Measurements from ENCODE around the gene GPR89B.

The GPR89B gene

DNA sequence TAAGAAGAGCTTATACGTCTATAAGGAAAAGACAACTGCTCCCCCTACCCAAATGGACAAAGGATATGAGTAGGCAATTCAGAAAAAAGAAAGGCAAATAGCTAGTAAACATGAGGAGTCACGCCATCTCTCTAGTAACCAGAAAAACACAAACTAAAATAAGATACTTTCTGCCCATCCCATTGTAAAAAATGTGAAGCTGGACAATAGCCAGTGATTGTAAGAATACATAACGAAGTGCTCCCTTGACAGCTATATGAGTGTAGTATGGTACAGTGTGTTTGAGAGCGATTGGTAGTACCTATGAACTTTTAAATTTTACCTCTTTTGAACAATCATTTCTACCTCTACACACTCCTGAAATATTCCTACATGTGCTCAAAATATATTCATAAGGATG, 33.1 kb upstream of the GPR89B start:
- no peak for TF ChIP-seq BACH2 (CRISPR knock-in tag; IDR thresholded peaks at IDR 0.05; ENCODE audit: borderline replicate concordance)
- TF ChIP-seq, protein P1, sequence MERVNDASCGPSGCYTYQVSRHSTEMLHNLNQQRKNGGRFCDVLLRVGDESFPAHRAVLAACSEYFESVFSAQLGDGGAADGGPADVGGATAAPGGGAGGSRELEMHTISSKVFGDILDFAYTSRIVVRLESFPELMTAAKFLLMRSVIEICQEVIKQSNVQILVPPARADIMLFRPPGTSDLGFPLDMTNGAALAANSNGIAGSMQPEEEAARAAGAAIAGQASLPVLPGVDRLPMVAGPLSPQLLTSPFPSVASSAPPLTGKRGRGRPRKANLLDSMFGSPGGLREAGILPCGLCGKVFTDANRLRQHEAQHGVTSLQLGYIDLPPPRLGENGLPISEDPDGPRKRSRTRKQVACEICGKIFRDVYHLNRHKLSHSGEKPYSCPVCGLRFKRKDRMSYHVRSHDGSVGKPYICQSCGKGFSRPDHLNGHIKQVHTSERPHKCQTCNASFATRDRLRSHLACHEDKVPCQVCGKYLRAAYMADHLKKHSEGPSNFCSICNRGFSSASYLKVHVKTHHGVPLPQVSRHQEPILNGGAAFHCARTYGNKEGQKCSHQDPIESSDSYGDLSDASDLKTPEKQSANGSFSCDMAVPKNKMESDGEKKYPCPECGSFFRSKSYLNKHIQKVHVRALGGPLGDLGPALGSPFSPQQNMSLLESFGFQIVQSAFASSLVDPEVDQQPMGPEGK (CRISPR knock-in tag; IDR thresholded peaks at IDR 0.05; ENCODE audit: borderline replicate concordance) = no peak
- TF ChIP-seq, protein P2, sequence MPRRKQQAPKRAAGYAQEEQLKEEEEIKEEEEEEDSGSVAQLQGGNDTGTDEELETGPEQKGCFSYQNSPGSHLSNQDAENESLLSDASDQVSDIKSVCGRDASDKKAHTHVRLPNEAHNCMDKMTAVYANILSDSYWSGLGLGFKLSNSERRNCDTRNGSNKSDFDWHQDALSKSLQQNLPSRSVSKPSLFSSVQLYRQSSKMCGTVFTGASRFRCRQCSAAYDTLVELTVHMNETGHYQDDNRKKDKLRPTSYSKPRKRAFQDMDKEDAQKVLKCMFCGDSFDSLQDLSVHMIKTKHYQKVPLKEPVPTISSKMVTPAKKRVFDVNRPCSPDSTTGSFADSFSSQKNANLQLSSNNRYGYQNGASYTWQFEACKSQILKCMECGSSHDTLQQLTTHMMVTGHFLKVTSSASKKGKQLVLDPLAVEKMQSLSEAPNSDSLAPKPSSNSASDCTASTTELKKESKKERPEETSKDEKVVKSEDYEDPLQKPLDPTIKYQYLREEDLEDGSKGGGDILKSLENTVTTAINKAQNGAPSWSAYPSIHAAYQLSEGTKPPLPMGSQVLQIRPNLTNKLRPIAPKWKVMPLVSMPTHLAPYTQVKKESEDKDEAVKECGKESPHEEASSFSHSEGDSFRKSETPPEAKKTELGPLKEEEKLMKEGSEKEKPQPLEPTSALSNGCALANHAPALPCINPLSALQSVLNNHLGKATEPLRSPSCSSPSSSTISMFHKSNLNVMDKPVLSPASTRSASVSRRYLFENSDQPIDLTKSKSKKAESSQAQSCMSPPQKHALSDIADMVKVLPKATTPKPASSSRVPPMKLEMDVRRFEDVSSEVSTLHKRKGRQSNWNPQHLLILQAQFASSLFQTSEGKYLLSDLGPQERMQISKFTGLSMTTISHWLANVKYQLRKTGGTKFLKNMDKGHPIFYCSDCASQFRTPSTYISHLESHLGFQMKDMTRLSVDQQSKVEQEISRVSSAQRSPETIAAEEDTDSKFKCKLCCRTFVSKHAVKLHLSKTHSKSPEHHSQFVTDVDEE (CRISPR knock-in tag; IDR thresholded peaks at IDR 0.05) = no peak
- no peak for TF ChIP-seq ZNF8 (CRISPR knock-in tag; IDR thresholded peaks at IDR 0.05)
- no peak for TF ChIP-seq RARB (CRISPR knock-in tag; IDR thresholded peaks at IDR 0.05)
- TF ChIP-seq, protein P3, sequence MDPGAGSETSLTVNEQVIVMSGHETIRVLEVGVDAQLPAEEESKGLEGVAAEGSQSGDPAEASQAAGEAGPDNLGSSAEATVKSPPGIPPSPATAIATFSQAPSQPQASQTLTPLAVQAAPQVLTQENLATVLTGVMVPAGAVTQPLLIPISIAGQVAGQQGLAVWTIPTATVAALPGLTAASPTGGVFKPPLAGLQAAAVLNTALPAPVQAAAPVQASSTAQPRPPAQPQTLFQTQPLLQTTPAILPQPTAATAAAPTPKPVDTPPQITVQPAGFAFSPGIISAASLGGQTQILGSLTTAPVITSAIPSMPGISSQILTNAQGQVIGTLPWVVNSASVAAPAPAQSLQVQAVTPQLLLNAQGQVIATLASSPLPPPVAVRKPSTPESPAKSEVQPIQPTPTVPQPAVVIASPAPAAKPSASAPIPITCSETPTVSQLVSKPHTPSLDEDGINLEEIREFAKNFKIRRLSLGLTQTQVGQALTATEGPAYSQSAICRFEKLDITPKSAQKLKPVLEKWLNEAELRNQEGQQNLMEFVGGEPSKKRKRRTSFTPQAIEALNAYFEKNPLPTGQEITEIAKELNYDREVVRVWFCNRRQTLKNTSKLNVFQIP (CRISPR knock-in tag; IDR thresholded peaks at IDR 0.05; ENCODE audit: borderline replicate concordance, low read depth) = no peak
- no peak for TF ChIP-seq TOX (CRISPR knock-in tag; IDR thresholded peaks at IDR 0.05; ENCODE audit: borderline replicate concordance)
- no peak for TF ChIP-seq ZFP30 (CRISPR knock-in tag; IDR thresholded peaks at IDR 0.05)
- TF ChIP-seq, protein P4, sequence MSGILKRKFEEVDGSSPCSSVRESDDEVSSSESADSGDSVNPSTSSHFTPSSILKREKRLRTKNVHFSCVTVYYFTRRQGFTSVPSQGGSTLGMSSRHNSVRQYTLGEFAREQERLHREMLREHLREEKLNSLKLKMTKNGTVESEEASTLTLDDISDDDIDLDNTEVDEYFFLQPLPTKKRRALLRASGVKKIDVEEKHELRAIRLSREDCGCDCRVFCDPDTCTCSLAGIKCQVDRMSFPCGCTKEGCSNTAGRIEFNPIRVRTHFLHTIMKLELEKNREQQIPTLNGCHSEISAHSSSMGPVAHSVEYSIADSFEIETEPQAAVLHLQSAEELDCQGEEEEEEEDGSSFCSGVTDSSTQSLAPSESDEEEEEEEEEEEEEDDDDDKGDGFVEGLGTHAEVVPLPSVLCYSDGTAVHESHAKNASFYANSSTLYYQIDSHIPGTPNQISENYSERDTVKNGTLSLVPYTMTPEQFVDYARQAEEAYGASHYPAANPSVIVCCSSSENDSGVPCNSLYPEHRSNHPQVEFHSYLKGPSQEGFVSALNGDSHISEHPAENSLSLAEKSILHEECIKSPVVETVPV (CRISPR knock-in tag; IDR thresholded peaks at IDR 0.05) = no peak
- TF ChIP-seq, protein P5, sequence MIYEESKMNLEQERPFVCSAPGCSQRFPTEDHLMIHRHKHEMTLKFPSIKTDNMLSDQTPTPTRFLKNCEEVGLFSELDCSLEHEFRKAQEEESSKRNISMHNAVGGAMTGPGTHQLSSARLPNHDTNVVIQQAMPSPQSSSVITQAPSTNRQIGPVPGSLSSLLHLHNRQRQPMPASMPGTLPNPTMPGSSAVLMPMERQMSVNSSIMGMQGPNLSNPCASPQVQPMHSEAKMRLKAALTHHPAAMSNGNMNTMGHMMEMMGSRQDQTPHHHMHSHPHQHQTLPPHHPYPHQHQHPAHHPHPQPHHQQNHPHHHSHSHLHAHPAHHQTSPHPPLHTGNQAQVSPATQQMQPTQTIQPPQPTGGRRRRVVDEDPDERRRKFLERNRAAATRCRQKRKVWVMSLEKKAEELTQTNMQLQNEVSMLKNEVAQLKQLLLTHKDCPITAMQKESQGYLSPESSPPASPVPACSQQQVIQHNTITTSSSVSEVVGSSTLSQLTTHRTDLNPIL (CRISPR knock-in tag; IDR thresholded peaks at IDR 0.05; ENCODE audit: low read depth) = no peak
- no peak for ATAC-seq

DNA sequence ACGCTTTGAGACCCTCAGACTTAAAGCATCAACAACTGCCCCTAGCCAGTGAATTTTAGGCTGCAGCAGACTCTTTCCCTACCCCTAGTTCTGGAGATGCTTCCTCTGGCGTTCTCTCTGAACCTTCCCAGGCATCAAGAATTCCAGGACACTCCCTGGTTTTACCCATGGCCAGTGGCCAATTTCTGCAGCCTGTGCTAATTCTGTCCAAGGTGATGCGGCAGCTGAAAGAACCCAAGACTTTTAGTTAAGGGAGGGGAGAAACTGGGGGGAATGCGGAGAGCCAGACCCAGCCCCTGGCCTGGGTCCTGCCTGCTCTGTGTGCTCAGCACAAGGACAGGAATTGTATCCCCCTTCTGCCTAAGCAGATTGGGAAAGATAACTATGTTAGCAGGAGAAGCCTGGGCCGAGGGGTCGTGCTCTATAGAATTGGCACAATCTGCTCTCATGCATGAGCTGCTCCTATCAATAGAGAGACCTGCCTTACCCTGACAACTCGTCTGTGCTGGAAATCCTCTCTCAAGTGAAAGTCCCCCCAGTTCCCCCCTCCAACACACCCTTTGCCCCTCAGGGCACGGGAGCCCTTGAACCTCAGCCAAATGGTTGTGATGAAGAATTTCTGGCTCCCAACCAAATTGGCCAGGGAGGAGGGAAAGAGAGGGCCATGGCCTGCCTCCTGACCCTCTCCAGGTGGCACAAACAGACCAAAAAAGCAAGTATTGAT, 31.0 kb upstream of the GPR89B start:
- TF ChIP-seq ZNF565 (CRISPR knock-in tag; conservative IDR thresholded peaks at IDR 0.05; ENCODE audit: low read depth) (no peak), ZFP30 (CRISPR knock-in tag; IDR thresholded peaks at IDR 0.05) (no peak), ZC3H10 (CRISPR knock-in tag; IDR thresholded peaks at IDR 0.05) (no peak), PPARA (CRISPR knock-in tag; IDR thresholded peaks at IDR 0.05; ENCODE audit: borderline replicate concordance) (no peak), ZNF70 (CRISPR knock-in tag; IDR thresholded peaks at IDR 0.05) (no peak)
- TF ChIP-seq, protein P2 (CRISPR knock-in tag; IDR thresholded peaks at IDR 0.05) = no peak
- TF ChIP-seq, protein P4 (CRISPR knock-in tag; IDR thresholded peaks at IDR 0.05) = no peak
- ATAC-seq = no peak
